Measurements from ENCODE around the gene GALNT18. TPM values are rescaled to one million over a fixed set of nuclear protein-coding genes. Genes with fewer than 3 reads are reported as not detected.

GALNT18 gene
- total RNA-seq, 2 donors from 2014 or later = 5.3 to 7.3 TPM

DNA sequence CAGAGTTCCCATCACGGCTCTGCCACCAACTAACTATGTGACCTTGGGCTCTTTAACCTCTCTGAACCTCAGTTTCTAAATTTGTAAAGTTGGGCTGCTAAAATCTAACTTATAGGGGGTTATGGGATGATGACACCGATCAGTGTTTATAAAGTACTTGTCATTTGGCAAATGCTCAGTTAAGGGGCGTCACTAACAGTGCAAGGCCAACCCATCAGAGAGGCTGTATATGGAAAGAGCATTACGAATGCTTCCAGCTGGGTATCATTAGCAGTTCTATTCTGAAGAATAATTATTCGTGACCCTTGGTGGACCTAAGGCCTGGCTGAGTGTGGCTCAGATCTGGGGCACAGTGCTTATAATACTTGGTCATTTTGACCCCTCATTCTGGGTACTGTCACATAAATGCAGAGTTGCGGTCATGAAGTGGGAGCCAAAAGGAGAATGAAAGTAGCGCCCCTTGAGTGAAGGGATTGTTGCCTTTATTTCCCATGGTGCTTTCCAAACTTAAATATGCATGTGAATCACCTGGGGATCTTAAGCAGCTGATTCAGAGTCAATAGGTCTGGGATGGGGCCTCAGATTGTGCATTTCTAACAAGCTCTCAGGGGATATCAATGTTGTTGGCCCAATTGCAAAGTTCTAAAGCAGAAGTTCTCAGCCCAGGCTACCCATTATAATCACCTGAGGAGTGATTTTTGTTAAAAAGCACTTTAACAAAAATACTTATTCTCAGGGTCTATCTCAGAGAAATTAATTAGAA is 384.6 kb downstream of the GALNT18 start:
- WGBS, 2 donors = 76 to 88% methylated on average over 7 of the region's 7 CpGs
- intact Hi-C loops (cut with DNase I) = no loop called here
- Histone ChIP-seq H3K27me3 (no peaks in the 10 kb centered on the region), H3K36me3 (replicated peaks in 1 of 2; ENCODE audit: insufficient read depth in 1 of 2, low read depth in 2 of 2) (no peaks in the 10 kb centered on the region), H3K4me1 (no peaks in the 10 kb centered on the region), H3K9me3 (no peaks in the 10 kb centered on the region), H3K4me3 (no peak overlapping the region), H3K27ac (no peak overlapping the region)
- no peak for DNase-seq
- ATAC-seq = no peak
- TF ChIP-seq POLR2A (IDR thresholded peaks at IDR 0.05) = no peak
- TF ChIP-seq, protein P1, sequence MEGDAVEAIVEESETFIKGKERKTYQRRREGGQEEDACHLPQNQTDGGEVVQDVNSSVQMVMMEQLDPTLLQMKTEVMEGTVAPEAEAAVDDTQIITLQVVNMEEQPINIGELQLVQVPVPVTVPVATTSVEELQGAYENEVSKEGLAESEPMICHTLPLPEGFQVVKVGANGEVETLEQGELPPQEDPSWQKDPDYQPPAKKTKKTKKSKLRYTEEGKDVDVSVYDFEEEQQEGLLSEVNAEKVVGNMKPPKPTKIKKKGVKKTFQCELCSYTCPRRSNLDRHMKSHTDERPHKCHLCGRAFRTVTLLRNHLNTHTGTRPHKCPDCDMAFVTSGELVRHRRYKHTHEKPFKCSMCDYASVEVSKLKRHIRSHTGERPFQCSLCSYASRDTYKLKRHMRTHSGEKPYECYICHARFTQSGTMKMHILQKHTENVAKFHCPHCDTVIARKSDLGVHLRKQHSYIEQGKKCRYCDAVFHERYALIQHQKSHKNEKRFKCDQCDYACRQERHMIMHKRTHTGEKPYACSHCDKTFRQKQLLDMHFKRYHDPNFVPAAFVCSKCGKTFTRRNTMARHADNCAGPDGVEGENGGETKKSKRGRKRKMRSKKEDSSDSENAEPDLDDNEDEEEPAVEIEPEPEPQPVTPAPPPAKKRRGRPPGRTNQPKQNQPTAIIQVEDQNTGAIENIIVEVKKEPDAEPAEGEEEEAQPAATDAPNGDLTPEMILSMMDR (IDR thresholded peaks at IDR 0.05) = no peak

DNA sequence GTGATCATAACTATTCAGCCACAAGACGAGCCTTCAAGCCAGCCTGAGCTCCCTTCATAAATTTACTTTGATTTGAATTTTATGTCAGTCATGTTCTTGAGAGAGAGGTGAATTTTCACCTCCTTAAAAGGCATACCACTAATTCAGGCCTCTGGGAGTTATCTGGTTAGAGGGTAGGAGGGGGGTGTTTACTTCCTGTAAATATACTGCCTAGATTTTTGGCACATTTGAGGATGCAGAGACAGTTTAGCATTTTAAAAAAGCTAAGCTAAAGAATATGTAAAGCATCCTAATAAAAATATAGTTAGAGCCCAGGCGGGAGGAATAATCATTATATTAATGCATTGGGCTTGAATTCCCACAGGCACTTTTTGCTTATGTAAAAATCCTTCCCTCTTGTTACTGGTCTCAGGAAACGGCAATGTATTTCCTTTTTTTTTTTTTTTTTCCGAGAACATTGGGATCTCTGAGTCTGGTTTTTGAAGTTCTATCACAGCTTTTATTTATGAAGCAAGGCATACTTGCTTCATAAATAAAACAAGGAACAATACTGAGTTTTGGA is 385.2 kb downstream of the GALNT18 start:
- intact Hi-C loops (cut with DNase I) = no loop called here
- DNase-seq = no peak
- no peaks in the 10 kb centered on the region for H3K27me3 ChIP-seq
- H3K27ac ChIP-seq = no peak overlapping the region
- no peak overlapping the region for H3K4me3 ChIP-seq
- no peaks in the 10 kb centered on the region for H3K36me3 ChIP-seq (replicated peaks in 1 of 2; ENCODE audit: insufficient read depth in 1 of 2, low read depth in 2 of 2)
- ATAC-seq = no peak
- H3K9me3 ChIP-seq = no peaks in the 10 kb centered on the region
- WGBS, 2 donors = 76 to 80% methylated on average over 4 of the region's 4 CpGs
- H3K4me1 ChIP-seq = no peaks in the 10 kb centered on the region
- no peak for TF ChIP-seq POLR2A (IDR thresholded peaks at IDR 0.05)
- TF ChIP-seq, protein P1 (IDR thresholded peaks at IDR 0.05) = no peak

DNA sequence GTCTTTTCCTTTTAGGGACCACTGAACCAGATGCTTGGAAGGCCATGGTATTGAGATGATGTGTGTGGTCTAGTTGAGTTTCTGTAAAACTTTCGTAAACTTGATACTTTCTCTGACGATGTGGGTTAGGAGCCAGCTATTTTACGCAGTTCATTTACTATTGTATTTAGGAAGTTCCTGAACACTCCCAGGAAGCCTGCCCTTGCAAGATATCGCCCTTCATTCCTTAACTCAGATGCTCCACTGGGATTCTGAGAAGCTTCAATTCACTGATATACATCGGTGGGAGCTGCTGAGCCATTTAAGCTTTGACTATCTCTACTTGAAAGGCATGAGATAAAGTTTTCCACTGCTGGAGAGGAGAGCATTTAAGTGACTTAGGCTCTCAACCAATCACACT is 390.0 kb downstream of the GALNT18 start:
- TF ChIP-seq, protein P1 (IDR thresholded peaks at IDR 0.05) = no peak
- no peak for TF ChIP-seq POLR2A (IDR thresholded peaks at IDR 0.05)
- intact Hi-C loops (cut with DNase I) = no loop called here
- Histone ChIP-seq H3K4me3 (no peak overlapping the region), H3K36me3 (replicated peaks in 1 of 2; ENCODE audit: insufficient read depth in 1 of 2, low read depth in 2 of 2) (no peaks in the 10 kb centered on the region), H3K9me3 (no peaks in the 10 kb centered on the region), H3K4me1 (no peaks in the 10 kb centered on the region), H3K27ac (no peak overlapping the region), H3K27me3 (no peaks in the 10 kb centered on the region)
- ATAC-seq (no peak), DNase-seq (no peak)
- WGBS, 2 donors = 60 to 76% methylated on average over 5 of the region's 5 CpGs

DNA sequence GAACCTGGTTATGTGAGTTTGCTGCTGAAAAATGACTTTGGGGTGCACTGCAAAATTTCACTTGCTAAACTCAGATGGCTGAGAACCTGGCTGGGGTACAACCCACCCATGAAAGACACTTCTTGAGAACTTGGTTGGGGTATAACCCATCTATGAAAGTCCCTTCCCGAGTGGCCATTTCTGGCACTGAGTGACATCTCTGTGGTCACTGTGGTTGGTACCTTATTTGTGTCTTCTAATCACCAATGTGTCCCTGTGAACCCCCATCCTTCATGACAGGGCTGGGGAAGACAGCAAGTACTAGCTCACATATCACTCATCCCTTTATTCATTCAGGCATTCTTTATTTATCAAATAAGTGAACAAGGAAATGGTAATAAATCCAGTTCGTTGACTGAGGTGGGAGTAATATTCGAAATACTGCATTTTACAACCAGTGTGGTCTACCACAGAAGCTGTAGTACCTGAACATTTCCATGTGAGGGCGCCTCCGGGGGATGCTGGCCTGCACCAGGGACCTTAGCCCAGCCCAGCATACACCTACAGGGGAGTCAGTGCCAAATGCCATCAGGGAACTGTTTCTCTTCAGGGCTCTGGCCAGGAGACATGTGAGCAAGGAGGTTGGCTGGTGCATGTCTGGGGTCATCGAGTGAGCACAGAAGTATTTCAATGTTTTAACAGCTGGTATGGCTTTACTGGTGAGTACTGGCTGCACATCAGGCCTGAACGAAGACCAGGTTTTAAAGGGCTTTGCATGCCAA is 390.8 kb downstream of the GALNT18 start:
- no peak overlapping the region for H3K4me3 ChIP-seq
- intact Hi-C loops (cut with DNase I) = no loop called here
- H3K9me3 ChIP-seq = no peaks in the 10 kb centered on the region
- WGBS, 2 donors = 45% methylated on average over 7 of the region's 7 CpGs
- H3K27me3 ChIP-seq = no peaks in the 10 kb centered on the region
- ATAC-seq (no peak), DNase-seq (no peak)
- no peaks in the 10 kb centered on the region for H3K36me3 ChIP-seq (replicated peaks in 1 of 2; ENCODE audit: insufficient read depth in 1 of 2, low read depth in 2 of 2)
- no peaks in the 10 kb centered on the region for H3K4me1 ChIP-seq
- TF ChIP-seq POLR2A (IDR thresholded peaks at IDR 0.05) = no peak
- TF ChIP-seq, protein P1 (IDR thresholded peaks at IDR 0.05) = peak in 2 of 7 experiments; percentile 11 to 13
- H3K27ac ChIP-seq = no peak overlapping the region

All from body of pancreas (tissue), 4 donors.